Measurements from ENCODE around the gene OR5B12. TPM values are rescaled to one million over a fixed set of nuclear protein-coding genes. Genes with fewer than 3 reads are reported as not detected.

Gene OR5B12
- polyA plus RNA-seq, 2 donors, result not detected

DNA sequence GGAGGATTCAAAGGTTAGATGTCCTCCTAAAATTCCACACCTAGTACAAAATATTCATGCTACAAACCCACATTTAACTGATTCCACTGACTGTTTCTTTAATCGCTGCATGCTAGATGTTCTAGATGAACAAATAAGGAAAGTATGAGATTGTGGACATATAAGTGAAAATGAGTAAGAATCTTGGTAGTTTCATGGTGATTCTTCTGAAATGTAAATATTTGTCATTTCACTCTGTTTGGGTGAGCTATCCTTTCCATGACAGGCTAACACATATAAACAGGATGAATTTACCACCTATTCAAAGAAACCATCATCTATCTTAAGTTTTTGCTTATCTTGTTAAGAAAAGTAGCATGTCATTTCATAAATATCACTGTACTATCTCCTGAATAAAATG is 50.2 kb downstream of the OR5B12 start:
- peaks cover 0 to 4% of the 10 kb centered on the region in 2 donors for H3K9me3 ChIP-seq (ENCODE audit: control insufficient read depth in 2 of 2, insufficient read depth in 1 of 2, low read depth in 1 of 2, low read length in 1 of 2)
- 86 to 96% methylated on average over 1 of the region's 1 CpG for WGBS, 2 donors
- no peak overlapping the region for H3K4me3 ChIP-seq (ENCODE audit: low read depth in 1 of 2, low read length in 2 of 2)
- H3K4me1 ChIP-seq (ENCODE audit: control insufficient read depth in 2 of 2, insufficient read depth in 2 of 2, low read length in 1 of 2), result no peaks in the 10 kb centered on the region
- no peak overlapping the region for H3K27ac ChIP-seq (ENCODE audit: low read depth in 2 of 2, low read length in 1 of 2)
- no peaks in the 10 kb centered on the region for H3K27me3 ChIP-seq (ENCODE audit: control insufficient read depth in 1 of 2, insufficient read depth in 2 of 2, low read length in 2 of 2)
- H3K36me3 ChIP-seq (ENCODE audit: control insufficient read depth in 2 of 2, insufficient read depth in 2 of 2, low read length in 1 of 2), result no peaks in the 10 kb centered on the region

DNA sequence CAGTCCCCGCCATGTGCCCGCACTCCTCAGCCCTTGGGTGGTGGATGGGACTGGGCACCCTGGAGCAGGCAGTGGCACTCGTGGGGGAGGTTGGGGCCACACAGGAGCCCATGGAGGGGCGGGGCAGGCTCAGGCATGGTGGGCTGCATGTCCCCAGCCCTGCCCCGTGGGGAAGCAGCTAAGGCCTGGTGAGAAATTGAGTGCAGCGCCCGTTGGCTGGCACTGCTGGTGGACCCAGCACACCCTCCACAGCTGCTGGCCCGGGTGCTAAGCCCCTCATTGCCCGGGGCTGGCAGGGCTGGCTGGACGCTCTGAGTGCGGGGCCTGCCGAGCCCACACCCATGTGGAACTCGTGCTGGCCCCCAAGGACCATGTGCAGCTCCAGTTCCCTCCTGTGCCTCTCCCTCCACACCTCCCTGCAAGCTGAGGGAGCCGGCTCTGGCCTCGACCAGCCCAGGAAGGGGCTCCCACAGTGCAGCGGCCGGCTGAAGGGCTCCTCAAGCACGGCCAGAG is 51.4 kb downstream of the OR5B12 start:
- H3K27ac ChIP-seq (ENCODE audit: low read depth in 2 of 2, low read length in 1 of 2), result no peak overlapping the region
- H3K4me3 ChIP-seq (ENCODE audit: low read depth in 1 of 2, low read length in 2 of 2), result no peak overlapping the region
- 82 to 84% methylated on average over 14 to 18 of the region's 18 CpGs for WGBS, 2 donors
- peaks cover 0 to 4% of the 10 kb centered on the region in 2 donors for H3K9me3 ChIP-seq (ENCODE audit: control insufficient read depth in 2 of 2, insufficient read depth in 1 of 2, low read depth in 1 of 2, low read length in 1 of 2)
- H3K4me1 ChIP-seq (ENCODE audit: control insufficient read depth in 2 of 2, insufficient read depth in 2 of 2, low read length in 1 of 2), result no peaks in the 10 kb centered on the region
- H3K36me3 ChIP-seq (ENCODE audit: control insufficient read depth in 2 of 2, insufficient read depth in 2 of 2, low read length in 1 of 2), result no peaks in the 10 kb centered on the region
- H3K27me3 ChIP-seq (ENCODE audit: control insufficient read depth in 1 of 2, insufficient read depth in 2 of 2, low read length in 2 of 2), result no peaks in the 10 kb centered on the region

Other genes with a start within 250 kb of the OR5B12 start
- not detected for gene OR1S2, start 238.1 kb downstream of the OR5B12 start, polyA plus RNA-seq
- gene OR1S1, start 229.5 kb downstream of the OR5B12 start, polyA plus RNA-seq, result not detected
- not detected for gene OR10Q1, start 213.3 kb downstream of the OR5B12 start, polyA plus RNA-seq
- gene OR10W1, start 174.0 kb downstream of the OR5B12 start, polyA plus RNA-seq, result not detected
- gene OR5B17, start 83.2 kb downstream of the OR5B12 start, polyA plus RNA-seq, result not detected
- not detected for gene OR5B3, start 35.4 kb downstream of the OR5B12 start, polyA plus RNA-seq
- not detected for gene OR5B2, start 14.1 kb downstream of the OR5B12 start, polyA plus RNA-seq
- not detected for gene OR5B21, start 65.9 kb upstream of the OR5B12 start, polyA plus RNA-seq
- gene LPXN, start 133.6 kb upstream of the OR5B12 start, polyA plus RNA-seq, result 1 to 10 TPM; 2.4 to 2.7 TPM
- 10 to 100 TPM in 1 of 2 donors, 1 to 10 TPM in 1; 7.4 to 15.5 TPM for gene ZFP91, start 136.8 kb upstream of the OR5B12 start, polyA plus RNA-seq
- gene CNTF, start 180.4 kb upstream of the OR5B12 start, polyA plus RNA-seq, result under 1 TPM; 0.24 to 0.28 TPM